Measurements from ENCODE around the gene TNXB. TPM values are rescaled to one million over a fixed set of nuclear protein-coding genes. Genes with fewer than 3 reads are reported as not detected.

TNXB gene
- total RNA-seq, 1 experiment from 2014 or later: 3.0 TPM

DNA sequence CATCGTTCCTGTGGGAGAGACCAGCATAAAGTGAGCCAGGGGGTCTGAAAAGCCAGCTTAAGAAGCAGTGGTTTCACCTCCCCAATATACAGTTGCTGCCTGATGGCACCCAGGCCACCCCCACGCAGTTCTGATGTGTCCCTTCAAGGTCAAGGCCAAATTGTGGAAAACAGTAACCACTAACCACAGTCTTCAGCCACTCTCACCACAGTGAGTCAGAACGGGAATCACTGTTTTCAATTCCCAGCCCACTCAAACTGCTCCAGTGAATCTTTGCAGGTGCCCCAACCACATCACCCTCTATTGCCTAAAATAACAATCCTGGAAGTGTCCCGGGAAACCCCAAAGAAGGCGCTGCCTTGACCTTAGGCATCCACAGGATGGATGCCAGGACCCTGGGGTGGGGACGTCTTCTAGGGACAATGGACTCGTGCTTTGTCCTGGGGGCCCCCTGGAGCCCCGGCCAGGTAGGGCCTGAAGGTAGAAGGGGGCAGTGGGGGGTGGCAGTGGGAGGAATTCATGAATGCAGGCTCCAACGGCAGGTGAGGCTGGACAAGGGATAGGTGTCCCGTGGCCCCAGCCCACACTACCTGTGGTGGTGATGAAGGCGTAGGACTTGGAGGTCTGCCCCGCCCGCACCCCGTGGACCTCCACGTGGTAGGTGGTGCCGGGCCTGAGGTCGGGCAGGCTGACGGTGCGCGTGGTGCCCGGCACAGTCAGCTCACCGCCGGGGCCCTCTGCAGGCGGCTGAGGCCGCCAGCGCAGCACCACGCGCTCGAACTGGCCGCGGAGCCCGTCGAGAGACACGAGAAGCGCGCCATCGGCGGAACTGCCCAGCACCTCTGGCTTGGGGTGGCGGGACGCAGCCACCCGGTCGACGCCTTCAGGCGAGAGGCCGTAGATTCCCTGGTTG is 22.2 kb downstream of the TNXB start:
- Mint-ChIP-seq H3K4me1 (ENCODE audit: insufficient read depth, unreplicated experiment) (peaks cover 36% of the 10 kb centered on the region), H3K9me3 (ENCODE audit: unreplicated experiment) (no peaks in the 10 kb centered on the region), H3K4me3 (ENCODE audit: unreplicated experiment) (no peak overlapping the region), H3K27ac (ENCODE audit: low read depth, unreplicated experiment) (no peak overlapping the region), H3K27me3 (ENCODE audit: insufficient read depth, unreplicated experiment) (peaks cover 24% of the 10 kb centered on the region), H3K36me3 (ENCODE audit: insufficient read depth, unreplicated experiment) (peaks cover 7% of the 10 kb centered on the region)
- TF ChIP-seq, protein P1, sequence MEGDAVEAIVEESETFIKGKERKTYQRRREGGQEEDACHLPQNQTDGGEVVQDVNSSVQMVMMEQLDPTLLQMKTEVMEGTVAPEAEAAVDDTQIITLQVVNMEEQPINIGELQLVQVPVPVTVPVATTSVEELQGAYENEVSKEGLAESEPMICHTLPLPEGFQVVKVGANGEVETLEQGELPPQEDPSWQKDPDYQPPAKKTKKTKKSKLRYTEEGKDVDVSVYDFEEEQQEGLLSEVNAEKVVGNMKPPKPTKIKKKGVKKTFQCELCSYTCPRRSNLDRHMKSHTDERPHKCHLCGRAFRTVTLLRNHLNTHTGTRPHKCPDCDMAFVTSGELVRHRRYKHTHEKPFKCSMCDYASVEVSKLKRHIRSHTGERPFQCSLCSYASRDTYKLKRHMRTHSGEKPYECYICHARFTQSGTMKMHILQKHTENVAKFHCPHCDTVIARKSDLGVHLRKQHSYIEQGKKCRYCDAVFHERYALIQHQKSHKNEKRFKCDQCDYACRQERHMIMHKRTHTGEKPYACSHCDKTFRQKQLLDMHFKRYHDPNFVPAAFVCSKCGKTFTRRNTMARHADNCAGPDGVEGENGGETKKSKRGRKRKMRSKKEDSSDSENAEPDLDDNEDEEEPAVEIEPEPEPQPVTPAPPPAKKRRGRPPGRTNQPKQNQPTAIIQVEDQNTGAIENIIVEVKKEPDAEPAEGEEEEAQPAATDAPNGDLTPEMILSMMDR (IDR thresholded peaks at IDR 0.05; ENCODE audit: unreplicated experiment): no peak
- DNase-seq (ENCODE audit: unreplicated experiment): peak; percentile 73
- CTCF ChIA-PET: no interaction called here
- intact Hi-C loops (cut with micrococcal nuclease): loop anchor here (1.0 kb wide), 1 partner anchor 67 kb away; the partner anchor contains the start of gene PPT2
- POLR2A ChIA-PET: no interaction called here
- BruUV-seq (replicated peaks): no TSS peak

GRCh38 chr6:32085759-32086459 is 23.2 kb downstream of the TNXB start:
- H3K9me3 Mint-ChIP-seq (ENCODE audit: unreplicated experiment): no peaks in the 10 kb centered on the region
- H3K36me3 Mint-ChIP-seq (ENCODE audit: insufficient read depth, unreplicated experiment): peaks cover 6% of the 10 kb centered on the region
- no peak for DNase-seq (ENCODE audit: unreplicated experiment)
- no TSS peak for BruUV-seq (replicated peaks)
- intact Hi-C loops (cut with micrococcal nuclease): no loop called here
- peak overlapping the region; percentile 32 for H3K27ac Mint-ChIP-seq (ENCODE audit: low read depth, unreplicated experiment)
- H3K27me3 Mint-ChIP-seq (ENCODE audit: insufficient read depth, unreplicated experiment): peaks cover 22% of the 10 kb centered on the region
- TF ChIP-seq, protein P1 (IDR thresholded peaks at IDR 0.05; ENCODE audit: unreplicated experiment): no peak
- POLR2A ChIA-PET: interaction anchor here (0.6 kb wide), 1 partner anchor 768 kb away, joined by 3 read pairs; the partner anchor contains the start of gene TAP1
- peaks cover 45% of the 10 kb centered on the region for H3K4me1 Mint-ChIP-seq (ENCODE audit: insufficient read depth, unreplicated experiment)
- CTCF ChIA-PET: no interaction called here
- no peak overlapping the region for H3K4me3 Mint-ChIP-seq (ENCODE audit: unreplicated experiment)

GRCh38 chr6:32084780-32085179 is 24.4 kb downstream of the TNXB start:
- BruUV-seq (replicated peaks): no TSS peak
- CTCF ChIA-PET: interaction anchor here (0.6 kb wide), 2 partner anchors 36 to 486 kb away, joined by 3 to 6 read pairs; no protein-coding TSS in a partner anchor
- TF ChIP-seq, protein P1 (IDR thresholded peaks at IDR 0.05; ENCODE audit: unreplicated experiment): no peak
- H3K36me3 Mint-ChIP-seq (ENCODE audit: insufficient read depth, unreplicated experiment): peaks cover 11% of the 10 kb centered on the region
- no peak for DNase-seq (ENCODE audit: unreplicated experiment)
- H3K4me3 Mint-ChIP-seq (ENCODE audit: unreplicated experiment): no peak overlapping the region
- intact Hi-C loops (cut with micrococcal nuclease): no loop called here
- POLR2A ChIA-PET: interaction anchor here (1.0 kb wide), 1 partner anchor 8 kb away, joined by 3 read pairs; no protein-coding TSS in a partner anchor
- H3K4me1 Mint-ChIP-seq (ENCODE audit: insufficient read depth, unreplicated experiment): peaks cover 54% of the 10 kb centered on the region
- H3K27me3 Mint-ChIP-seq (ENCODE audit: insufficient read depth, unreplicated experiment): peaks cover 11% of the 10 kb centered on the region
- H3K27ac Mint-ChIP-seq (ENCODE audit: low read depth, unreplicated experiment): no peak overlapping the region
- no peaks in the 10 kb centered on the region for H3K9me3 Mint-ChIP-seq (ENCODE audit: unreplicated experiment)
